GM12891 (cell line): ENCODE results near the gene PLIN1.

Experiments used
- DNase-seq: peaks from one replicate; pipeline ENCODE4 v3.0.0; 2011; ENCODE audit warnings: low spot score; ENCODE audit not compliant: insufficient read length
- FAIRE-seq: peaks from 2 replicates; lab custom pipeline; 2011; peaks lifted over from hg19 to GRCh38; lab: Jason Lieb, UNC
- PAX5 ChIP-seq: IDR thresholded peaks from 2 replicates; pipeline ENCODE4 v1.6.1; 2011; ENCODE audit warnings: low read length, moderate library complexity, mild to moderate bottlenecking; ENCODE audit not compliant: insufficient read depth, severe bottlenecking
- POLR2A ChIP-seq: IDR thresholded peaks from 2 replicates; pipeline ENCODE4 v1.6.1; 2011; ENCODE audit warnings: low read depth, low read length, control low read depth
- POLR2AphosphoS5 ChIP-seq: IDR thresholded peaks from 2 replicates; pipeline ENCODE4 v1.6.1; 2011; ENCODE audit warnings: low read depth, low read length, control low read depth
- POU2F2 ChIP-seq: IDR thresholded peaks from 2 replicates; pipeline ENCODE4 v1.6.1; 2011; ENCODE audit warnings: low read depth, mild to moderate bottlenecking, control low read depth, low read length, moderate library complexity
- SPI1 ChIP-seq: IDR thresholded peaks from 2 replicates; pipeline ENCODE4 v1.6.1; 2011; ENCODE audit warnings: low read depth, low read length, control low read depth
- TAF1 ChIP-seq: IDR thresholded peaks from 2 replicates; pipeline ENCODE4 v1.6.1; 2011; ENCODE audit warnings: low read depth, low read length, control low read depth

The PLIN1 gene

GRCh38 chr15:89654847-89655805, 24.0 kb downstream of the PLIN1 start, which contains the start of gene KIF7:
Gene KIF7 (minus strand): TSS chr15:89655467. CDS start chr15:89652930, 2,537 bp downstream.
- no peak for TF ChIP-seq POU2F2
- no peak for TF ChIP-seq TAF1
- no peak for TF ChIP-seq POLR2AphosphoS5
- TF ChIP-seq PAX5, result no peak
- no peak for TF ChIP-seq SPI1
- TF ChIP-seq POLR2A, result no peak
- peak; percentile 68 for DNase-seq
- peak; percentile 41 for FAIRE-seq

GRCh38 chr15:89654301-89654761, 24.8 kb downstream of the PLIN1 start:
- FAIRE-seq (no peak), DNase-seq (no peak)
- TF ChIP-seq SPI1 (no peak), TAF1 (no peak), POLR2AphosphoS5 (no peak), PAX5 (no peak), POU2F2 (no peak), POLR2A (no peak)

- TF ChIP-seq POLR2AphosphoS5, result no peak
- TF ChIP-seq POU2F2, result no peak
- no peak for TF ChIP-seq PAX5
- TF ChIP-seq TAF1, result no peak
- no peak for TF ChIP-seq POLR2A
- no peak for TF ChIP-seq SPI1
- DNase-seq, result no peak
- no peak for FAIRE-seq
Measured at GRCh38 chr15:89653578-89653977, 25.6 kb downstream of the PLIN1 start.

GRCh38 chr15:89652666-89653065, 26.5 kb downstream of the PLIN1 start:
- TF ChIP-seq PAX5 (no peak), TAF1 (no peak), POLR2AphosphoS5 (no peak), POLR2A (no peak)
- no peak for FAIRE-seq
- DNase-seq, result no peak

- DNase-seq, result no peak
- FAIRE-seq, result no peak
- no peak for TF ChIP-seq POLR2A
- no peak for TF ChIP-seq SPI1
- no peak for TF ChIP-seq POLR2AphosphoS5
- TF ChIP-seq PAX5, result no peak
- TF ChIP-seq TAF1, result no peak
Measured at GRCh38 chr15:89652131-89652530, 27.0 kb downstream of the PLIN1 start.

GRCh38 chr15:89649716-89650115, 29.5 kb downstream of the PLIN1 start:
- FAIRE-seq (no peak), DNase-seq (no peak)
- no peak for TF ChIP-seq SPI1
- TF ChIP-seq POU2F2, result no peak
- no peak for TF ChIP-seq PAX5
- no peak for TF ChIP-seq TAF1
- no peak for TF ChIP-seq POLR2A
- TF ChIP-seq POLR2AphosphoS5, result no peak

GRCh38 chr15:89649013-89649625, 30.0 kb downstream of the PLIN1 start:
- no peak for FAIRE-seq
- no peak for TF ChIP-seq TAF1
- TF ChIP-seq POU2F2, result no peak
- TF ChIP-seq SPI1, result no peak
- no peak for TF ChIP-seq POLR2A
- TF ChIP-seq POLR2AphosphoS5, result no peak
- TF ChIP-seq PAX5, result no peak

GRCh38 chr15:89648106-89649012, 30.8 kb downstream of the PLIN1 start:
- no peak for TF ChIP-seq POLR2A
- no peak for TF ChIP-seq PAX5
- TF ChIP-seq POLR2AphosphoS5, result no peak
- TF ChIP-seq TAF1, result no peak
- TF ChIP-seq SPI1, result no peak
- TF ChIP-seq POU2F2, result no peak
- FAIRE-seq (no peak), DNase-seq (no peak)

More at GRCh38 chr15:89649013-89649625, 30.0 kb downstream of the PLIN1 start:
- DNase-seq, result no peak
